ENCODE results near the gene PRAMEF15.
"Not testable (repeated sequence)": the region's sequence is repeated elsewhere in the genome, so short reads cannot be mapped to it uniquely, and the experiment has no call there.

DNA sequence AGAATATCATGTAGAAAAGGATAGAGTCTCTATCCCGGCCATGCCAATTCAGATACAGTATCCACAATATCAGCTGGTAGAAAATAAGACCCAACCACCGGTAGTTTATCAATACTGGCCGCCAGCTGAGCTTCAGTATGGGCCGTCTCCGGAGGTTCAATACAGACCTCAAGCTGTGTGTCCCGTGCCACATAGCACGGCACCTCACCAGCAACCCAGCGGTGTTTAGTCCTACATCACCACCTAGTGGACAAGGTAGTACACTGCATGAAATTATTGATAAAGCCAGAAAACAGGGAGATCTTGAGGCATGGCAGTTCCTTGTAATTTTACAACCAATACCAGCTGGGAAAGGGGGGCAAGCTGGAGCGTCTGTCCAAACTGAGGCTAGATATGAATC is 39.1 kb downstream of the PRAMEF15 start:
- TF ChIP-seq, protein P1, sequence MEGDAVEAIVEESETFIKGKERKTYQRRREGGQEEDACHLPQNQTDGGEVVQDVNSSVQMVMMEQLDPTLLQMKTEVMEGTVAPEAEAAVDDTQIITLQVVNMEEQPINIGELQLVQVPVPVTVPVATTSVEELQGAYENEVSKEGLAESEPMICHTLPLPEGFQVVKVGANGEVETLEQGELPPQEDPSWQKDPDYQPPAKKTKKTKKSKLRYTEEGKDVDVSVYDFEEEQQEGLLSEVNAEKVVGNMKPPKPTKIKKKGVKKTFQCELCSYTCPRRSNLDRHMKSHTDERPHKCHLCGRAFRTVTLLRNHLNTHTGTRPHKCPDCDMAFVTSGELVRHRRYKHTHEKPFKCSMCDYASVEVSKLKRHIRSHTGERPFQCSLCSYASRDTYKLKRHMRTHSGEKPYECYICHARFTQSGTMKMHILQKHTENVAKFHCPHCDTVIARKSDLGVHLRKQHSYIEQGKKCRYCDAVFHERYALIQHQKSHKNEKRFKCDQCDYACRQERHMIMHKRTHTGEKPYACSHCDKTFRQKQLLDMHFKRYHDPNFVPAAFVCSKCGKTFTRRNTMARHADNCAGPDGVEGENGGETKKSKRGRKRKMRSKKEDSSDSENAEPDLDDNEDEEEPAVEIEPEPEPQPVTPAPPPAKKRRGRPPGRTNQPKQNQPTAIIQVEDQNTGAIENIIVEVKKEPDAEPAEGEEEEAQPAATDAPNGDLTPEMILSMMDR (IDR thresholded peaks at IDR 0.05), result not testable (repeated sequence)
- not testable (repeated sequence) for TF ChIP-seq POLR2A (IDR thresholded peaks at IDR 0.05)
